Right lobe of liver (tissue), 4 donors: Measurements from ENCODE around the gene CNEP1R1.

Experiments used
- CTCF ChIP-seq, 4 donors: fragments of 200-600 bp in 3 of 4; fragments of 450-650 bp in 1 of 4; IDR thresholded peaks; one replicate each; pipeline versions ENCODE4 v1.5.1 to v1.8.0; 2016 to 2022; ENCODE audit warnings: antibody characterized with exemption in 4 of 4, mild to moderate bottlenecking in 2 of 4
- POLR2A ChIP-seq: fragments of 450-650 bp; IDR thresholded peaks from one replicate; pipeline ENCODE4 v1.6.1; 2017; ENCODE audit warnings: antibody characterized with exemption, mild to moderate bottlenecking
- donor health status: DM: no; HTN: no; CAD: no.
- donor health status: DM: no; HTN: no; CAD: no.
- donor health status: DM: no; HTN: yes; CAD: no.

- TF ChIP-seq CTCF (IDR thresholded peaks at IDR 0.05) (no peak), POLR2A (peak; percentile 66)
These were observed 40.8 kb downstream of the CNEP1R1 start, which contains the start of gene HEATR3 for GRCh38 chr16:50065624-50066481.
